DND-41 (cell line): ENCODE results near the gene EHF.

Source experiments
- CTCF ChIP-seq: IDR thresholded peaks from 2 replicates; pipeline ENCODE4 v1.5.1; 2012; ENCODE audit warnings: borderline replicate concordance, low read length, moderate library complexity, mild to moderate bottlenecking; ENCODE audit not compliant: poor library complexity, severe bottlenecking; ENCODE audit errors: extremely low read depth
- EZH2 ChIP-seq: IDR thresholded peaks from 3 replicates; pipeline ENCODE4 v1.6.1; 2012; ENCODE audit warnings: borderline replicate concordance, low read depth, mild to moderate bottlenecking, moderate library complexity, low read length, inconsistent platforms; ENCODE audit not compliant: severe bottlenecking

GRCh38 chr11:34638897-34639296, 18.0 kb downstream of the EHF start:
- TF ChIP-seq CTCF (no peak), EZH2 (no peak)
